Fibroblast of gingiva (primary cell): ENCODE results near the gene TOMM40.
"Not testable (repeated sequence)": the region's sequence is repeated elsewhere in the genome, so short reads cannot be mapped to it uniquely, and the experiment has no call there.

Source experiments
- DNase-seq: peaks from one replicate; pipeline ENCODE4 v3.0.0-alpha.2; 2011; ENCODE audit warnings: low read depth

The TOMM40 gene

DNA sequence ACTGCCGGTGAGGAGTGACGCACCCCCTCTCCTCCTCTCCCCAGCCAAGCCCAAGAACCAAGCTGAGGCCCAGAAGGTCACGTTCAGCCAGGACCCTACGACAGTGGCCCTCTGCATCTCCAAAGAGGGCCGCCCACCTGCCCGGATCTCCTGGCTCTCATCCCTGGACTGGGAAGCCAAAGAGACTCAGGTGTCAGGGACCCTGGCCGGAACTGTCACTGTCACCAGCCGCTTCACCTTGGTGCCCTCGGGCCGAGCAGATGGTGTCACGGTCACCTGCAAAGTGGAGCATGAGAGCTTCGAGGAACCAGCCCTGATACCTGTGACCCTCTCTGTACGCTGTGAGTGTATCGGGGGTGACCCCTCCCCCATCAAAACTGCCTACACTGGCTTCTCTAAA lies 19.2 kb upstream of the TOMM40 start:
- DNase-seq: no peak

DNA sequence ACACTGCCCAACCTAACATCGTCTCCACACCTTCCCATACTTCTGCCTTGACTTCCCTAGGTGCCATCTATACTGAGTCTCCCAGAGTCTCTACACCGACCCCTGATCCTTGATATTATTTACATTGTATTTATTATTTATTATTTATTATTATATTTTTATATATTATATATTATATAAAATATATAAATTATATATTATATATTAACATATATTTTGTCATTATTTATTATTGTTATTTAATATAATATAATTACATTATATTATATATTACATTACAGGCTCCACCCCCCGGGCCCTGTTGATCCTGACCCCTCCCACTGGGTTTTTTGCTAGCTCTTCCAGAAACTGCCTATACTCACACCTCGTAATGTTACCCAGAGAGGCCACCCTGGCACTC lies 18.4 kb upstream of the TOMM40 start:
- no peak for DNase-seq

DNA sequence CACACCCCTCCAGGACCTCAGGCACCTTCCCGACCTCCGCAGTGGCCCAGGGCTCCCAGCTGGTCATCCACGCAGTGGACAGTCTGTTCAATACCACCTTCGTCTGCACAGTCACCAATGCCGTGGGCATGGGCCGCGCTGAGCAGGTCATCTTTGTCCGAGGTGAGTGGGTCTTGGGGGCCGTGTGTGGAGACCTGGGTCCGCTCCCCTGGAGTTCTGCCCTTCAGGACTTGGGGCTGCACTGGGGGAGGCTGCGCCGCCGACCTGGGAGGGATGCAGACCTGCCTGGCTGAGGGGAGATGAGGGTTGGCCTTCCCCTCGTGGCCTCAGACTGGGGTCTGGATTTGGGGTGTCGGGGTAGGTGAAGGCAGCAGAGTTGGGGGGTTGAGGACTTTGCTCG lies 16.7 kb upstream of the TOMM40 start:
- DNase-seq: no peak

DNA sequence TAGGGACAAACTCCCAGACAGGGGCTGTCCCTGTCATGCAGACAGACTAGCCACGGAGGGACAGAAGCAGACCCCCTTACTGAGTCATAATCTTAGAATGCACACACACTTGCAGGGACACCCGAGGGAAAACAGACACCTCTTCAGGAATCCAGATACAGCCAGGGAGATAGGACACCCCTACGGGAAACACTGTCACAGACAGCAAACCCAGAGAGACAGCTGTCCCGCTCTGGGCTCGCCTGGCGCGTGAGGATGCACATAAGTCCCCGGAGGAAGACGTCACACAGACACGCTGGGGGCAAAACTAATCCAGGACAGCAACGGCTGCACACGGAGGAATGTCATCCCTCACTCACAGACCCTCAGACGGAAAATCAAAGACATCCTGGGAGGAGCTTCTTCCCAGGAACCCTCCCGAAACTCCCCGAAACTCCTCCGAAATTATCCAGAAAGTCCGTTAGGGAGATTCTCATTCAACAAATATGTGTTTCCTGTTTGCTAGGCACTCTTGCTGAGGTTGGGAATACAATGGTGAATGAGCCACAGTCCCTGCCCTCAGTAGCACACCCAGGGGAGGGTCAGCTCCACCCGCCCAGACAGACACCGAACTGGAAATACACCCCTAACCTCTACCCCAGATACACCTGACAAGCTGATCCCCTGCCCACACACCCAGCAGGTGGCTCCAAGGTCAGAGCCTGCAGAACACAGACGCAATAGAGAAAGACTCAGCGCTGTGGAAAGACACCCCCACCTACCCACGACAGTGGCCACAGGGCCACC lies 15.2 kb upstream of the TOMM40 start:
- DNase-seq: no peak

DNA sequence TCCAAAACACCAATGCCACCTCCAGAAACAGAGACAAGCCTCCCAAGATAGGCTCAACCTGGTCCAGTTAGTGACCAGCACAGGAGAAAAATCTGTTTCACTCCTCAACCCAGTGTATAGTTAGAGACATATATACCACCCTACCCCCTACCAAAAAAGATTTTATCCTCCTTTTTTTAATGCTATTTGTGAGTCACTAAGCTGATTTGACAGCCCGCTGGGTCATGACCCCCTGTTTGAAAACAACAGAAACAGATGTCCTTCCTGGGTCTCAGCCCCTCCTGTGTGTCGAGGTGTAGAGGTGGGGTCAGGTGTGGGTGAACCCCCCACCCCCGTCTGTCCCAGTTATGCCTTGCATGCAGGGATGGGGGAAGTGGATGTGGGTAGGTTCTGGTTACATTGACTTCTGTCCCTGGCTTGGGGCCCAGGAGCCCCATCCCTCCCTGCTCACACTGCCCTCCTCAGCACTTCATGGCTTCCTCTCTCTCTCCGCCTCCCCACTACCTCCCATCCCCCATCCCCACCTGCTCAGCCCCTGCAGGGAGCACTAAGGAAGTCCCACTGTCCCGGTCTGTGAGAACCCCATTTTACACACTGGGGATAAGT lies 14.0 kb upstream of the TOMM40 start:
- DNase-seq: no peak

DNA sequence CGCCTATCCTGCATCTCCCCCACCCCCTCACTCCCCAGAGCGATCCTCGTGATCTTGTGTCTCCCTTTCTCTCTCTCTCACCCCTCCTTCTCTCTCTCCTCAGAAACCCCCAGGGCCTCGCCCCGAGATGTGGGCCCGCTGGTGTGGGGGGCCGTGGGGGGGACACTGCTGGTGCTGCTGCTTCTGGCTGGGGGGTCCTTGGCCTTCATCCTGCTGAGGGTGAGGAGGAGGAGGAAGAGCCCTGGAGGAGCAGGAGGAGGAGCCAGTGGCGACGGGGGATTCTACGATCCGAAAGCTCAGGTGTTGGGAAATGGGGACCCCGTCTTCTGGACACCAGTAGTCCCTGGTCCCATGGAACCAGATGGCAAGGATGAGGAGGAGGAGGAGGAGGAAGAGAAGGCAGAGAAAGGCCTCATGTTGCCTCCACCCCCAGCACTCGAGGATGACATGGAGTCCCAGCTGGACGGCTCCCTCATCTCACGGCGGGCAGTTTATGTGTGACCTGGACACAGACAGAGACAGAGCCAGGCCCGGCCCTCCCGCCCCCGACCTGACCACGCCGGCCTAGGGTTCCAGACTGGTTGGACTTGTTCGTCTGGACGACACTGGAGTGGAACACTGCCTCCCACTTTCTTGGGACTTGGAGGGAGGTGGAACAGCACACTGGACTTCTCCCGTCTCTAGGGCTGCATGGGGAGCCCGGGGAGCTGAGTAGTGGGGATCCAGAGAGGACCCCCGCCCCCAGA lies 12.8 kb upstream of the TOMM40 start:
- DNase-seq: no peak

DNA sequence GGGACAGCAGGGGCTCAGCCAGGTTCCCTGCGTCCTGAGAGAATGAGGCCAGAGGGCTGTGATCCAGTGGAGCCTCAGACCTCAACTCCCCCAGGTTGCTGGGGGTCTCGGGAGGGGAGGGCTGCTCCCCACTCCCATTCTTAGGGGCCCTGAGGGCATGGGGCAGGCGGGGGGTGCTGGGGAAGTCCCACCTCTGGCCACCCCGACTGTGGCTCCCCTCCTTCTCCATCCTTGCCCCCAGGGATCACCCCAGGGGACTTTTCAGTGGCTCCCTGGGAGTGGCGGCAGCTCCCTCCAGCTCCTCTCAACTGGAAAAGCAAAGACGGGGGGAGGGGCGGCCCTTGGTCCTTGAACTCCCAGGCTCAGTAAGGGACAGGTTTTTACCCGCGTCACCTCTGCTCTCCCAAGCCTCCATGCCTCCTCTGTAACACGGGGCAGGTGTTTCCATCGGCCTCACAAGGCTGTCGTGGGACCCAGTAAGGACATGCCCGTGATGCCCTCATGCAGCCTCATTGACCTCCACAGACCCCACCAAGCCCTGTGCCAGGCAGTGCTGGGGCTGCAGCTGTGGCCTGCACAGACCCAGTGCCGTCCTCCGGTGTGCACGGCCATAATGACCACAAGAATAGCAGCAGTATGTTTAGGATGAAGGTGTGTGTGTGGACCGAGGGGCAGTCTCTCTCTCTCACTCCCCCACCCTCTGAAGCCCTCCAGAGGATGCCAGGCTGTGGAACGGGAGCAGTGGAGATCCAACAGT lies 11.6 kb upstream of the TOMM40 start:
- no peak for DNase-seq

DNA sequence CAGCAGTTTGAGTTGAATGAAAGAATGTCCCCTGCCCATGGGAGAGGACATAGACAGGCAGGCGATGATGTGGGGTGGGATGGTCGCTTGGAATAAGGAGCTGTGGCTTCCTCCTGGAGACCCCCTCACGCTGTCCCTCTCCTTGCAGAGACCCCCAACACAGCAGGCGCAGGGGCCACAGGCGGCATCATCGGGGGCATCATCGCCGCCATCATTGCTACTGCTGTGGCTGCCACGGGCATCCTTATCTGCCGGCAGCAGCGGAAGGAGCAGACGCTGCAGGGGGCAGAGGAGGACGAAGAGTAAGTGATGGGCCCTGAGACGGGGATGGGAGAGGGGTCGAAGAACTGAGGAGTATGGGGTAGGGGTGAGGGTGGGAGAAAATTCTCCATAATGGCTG lies 9.0 kb upstream of the TOMM40 start:
- no peak for DNase-seq

DNA sequence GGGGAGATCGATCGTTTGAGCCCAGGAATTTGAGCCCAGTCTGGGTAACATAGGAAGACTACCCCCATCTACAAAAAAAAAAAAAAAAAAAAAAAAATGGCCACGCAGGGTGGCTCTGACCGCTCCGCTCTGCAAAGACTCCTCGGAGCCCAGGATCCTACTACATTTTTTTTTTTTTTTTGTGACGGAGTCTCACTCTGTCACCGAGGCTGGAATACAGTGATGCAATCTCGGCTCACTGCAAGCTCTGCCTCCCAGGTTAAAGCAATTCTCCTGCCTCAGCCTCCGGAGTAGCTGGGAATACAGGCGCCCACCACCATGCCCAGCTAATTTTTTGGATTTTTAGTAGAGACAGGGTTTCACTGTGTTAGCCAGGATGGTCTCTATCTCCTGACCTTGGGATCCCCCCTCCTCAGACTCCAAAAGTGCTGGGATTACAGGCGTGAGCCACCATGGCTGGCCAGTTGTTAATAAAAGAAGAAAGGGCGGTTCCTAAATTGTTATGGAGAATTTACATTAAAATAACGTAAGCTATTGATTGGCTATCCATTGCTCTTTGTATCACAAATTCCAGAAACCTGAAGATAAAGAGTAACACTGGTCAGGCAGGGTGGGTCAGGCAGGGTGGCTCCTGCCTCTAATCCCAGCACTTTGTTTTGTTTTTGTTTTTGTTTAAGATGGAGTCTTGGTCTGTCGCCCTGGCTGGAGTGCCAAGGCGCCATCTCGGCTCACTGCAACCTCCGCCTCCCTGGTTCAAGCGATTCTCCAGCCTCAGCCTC lies 8.2 kb upstream of the TOMM40 start:
- not testable (repeated sequence) for DNase-seq

DNA sequence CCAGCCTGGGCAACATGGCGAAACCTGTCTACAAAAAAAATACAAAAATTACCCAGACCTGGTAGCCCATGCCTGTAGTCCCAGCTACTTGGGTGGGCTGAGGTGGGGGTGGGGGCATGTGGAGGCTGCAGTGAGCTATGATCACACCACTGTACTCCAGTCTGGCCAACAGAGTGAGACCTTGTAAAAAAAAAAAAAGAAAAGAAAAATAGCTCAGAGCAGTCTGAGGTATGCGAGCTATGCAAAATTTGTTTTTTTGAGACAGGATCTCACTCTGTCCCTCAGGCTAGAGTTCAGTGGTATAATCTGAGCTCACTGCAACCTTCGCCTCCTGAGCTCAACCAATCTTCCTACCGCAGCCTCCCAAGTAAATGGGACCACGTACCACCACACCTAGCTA lies 7.1 kb upstream of the TOMM40 start:
- no peak for DNase-seq

DNA sequence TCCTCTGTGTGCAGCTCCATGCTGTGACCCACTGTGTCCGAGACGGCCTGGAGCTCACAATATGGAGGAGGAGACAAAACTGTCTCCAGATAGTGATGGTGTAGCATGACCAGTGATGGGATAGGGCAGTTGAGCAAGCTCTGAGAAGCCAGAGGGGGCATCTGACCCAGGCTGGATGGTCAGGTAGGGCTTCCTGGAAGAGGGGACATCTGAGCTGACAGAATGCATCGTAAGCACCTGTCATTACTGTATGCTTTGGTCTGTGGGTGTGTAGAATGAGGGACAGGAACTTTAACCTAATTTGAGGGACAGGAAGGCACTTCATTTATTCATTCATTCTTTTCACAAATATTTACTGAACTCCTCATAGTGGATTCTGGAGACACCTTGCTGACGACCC lies 6.5 kb upstream of the TOMM40 start:
- DNase-seq: no peak

DNA sequence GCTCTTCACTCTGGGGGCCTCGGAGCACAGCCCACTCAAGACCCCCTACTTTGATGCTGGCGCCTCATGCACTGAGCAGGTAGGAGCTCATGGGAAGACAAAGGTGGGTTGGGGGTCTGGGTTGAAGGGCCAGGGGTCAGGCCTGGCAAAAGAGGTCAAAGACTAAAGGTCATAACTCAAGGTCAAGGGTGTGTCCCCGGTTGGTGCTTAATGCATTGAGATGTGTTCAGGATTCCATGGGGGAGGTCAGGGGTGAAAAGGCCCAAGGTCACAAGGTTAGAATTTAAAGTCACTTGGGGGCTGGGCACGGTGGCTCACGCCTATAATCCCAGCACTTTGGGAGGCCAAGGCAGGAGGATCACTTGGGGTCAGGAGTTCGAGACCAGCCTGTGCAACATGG lies 4.9 kb upstream of the TOMM40 start:
- DNase-seq: no peak

DNA sequence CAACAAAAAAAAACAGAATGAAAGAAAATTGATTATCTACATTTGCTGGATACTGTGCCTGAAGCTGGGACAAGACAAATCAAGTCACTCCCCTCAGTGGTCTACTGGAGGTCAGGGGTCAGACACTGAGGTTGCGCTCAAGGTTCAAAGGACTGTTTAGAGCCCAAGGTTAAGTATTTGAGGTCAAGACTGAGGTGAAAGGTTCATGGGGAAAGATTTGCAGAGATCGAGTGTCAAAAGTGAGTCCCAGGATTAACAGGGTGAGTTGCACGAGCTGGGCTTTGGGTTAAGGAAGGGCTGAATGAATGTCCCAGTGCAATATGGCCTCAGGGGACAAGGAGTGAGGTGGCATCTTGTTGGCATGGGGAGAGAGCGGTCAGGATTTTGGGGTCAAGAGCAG lies 3.4 kb upstream of the TOMM40 start:
- no peak for DNase-seq

DNA sequence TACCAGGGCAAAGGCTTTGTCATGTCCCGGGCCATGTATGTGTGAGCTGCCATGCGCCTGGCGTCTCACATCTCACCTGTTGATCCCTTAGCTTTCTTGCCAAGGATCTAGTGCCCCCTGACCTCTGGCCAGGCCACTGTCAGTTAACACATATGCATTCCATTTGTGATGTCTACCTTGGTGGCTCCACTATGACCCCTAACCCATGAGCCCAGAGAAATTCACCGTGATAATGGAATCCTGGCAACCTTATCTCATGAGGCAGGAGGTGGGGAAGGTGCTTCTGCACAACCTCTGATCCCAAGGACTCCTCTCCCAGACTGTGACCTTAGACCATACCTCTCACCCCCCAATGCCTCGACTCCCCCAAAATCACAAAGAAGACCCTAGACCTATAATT lies 2.7 kb upstream of the TOMM40 start:
- DNase-seq: not testable (repeated sequence)

DNA sequence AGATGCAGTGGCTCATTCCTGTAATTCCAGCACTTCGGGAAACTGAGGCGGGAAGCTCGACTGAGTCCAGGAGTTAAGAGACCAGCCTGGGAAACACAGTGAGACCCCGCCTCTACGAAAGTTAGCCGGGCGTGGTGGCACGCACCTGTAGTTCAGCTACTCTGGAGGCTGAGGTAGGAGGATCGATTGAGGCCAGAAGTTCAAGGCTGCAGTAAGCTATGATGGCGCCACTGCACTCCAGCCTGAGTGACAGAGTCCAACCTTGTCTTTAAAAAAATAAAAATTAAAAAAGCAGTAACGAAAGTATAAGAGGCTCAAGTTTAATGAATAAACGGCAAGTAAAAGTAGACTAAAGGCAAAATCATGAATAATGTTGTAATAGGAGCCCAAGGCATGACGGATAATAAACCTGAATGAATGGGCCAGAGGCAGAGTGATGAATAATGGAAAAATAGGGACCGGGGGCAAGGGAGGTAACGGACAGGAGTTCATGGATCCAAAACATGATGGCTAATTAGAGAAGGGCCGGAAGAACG lies 1.2 kb upstream of the TOMM40 start:
- DNase-seq: no peak

DNA sequence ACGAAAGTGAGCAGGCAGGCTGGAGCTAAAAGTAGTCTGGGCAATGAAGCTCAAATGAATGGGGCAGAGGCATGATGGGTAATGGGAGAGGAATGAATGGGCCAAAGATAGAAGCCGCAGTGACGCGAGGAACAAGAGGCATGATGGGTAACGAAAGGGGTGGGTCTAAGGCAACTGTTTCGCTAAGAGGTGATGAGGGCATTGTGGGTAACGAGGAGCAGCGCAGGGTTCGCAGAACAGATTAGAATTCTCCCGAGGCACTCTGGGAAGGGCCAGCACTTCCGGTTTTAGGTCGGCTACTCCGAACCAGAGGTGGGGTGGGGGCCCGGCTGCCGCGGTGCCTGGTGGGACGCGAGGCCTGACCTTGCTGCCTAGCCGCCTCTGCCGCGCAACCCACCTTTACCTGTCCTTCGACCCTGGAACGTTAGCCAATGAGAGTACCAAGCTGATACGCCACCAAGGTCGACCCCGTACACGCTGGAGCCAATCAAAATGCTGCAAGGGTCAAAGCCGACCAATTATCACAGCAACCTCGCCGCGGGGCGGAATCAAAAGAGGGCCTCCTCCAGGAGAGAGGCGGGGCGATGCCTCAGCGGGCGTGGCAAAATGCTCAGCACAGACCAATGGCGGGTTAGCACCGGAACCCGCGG lies 563 bp upstream of the TOMM40 start:
- DNase-seq: peak; percentile 100

DNA sequence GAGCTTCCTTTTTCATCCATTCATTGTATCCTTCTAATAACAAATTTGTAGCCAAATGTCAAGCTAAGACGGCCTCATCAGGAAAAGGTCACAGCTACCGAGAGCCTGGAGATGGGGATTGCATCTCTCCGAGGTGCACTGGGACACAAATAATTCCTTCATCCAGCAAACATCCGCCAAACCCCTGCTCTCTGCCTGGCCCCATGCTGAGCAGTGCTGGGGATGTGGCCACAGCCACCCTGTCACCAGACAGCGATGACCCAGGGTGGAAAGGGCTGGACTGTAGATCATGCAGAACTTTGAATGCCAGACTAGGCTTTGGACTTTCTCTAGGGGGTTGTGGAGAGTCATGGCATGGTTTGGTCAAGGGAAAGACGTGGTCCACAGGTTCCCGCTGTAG lies 1.9 kb downstream of the TOMM40 start:
- DNase-seq: no peak

DNA sequence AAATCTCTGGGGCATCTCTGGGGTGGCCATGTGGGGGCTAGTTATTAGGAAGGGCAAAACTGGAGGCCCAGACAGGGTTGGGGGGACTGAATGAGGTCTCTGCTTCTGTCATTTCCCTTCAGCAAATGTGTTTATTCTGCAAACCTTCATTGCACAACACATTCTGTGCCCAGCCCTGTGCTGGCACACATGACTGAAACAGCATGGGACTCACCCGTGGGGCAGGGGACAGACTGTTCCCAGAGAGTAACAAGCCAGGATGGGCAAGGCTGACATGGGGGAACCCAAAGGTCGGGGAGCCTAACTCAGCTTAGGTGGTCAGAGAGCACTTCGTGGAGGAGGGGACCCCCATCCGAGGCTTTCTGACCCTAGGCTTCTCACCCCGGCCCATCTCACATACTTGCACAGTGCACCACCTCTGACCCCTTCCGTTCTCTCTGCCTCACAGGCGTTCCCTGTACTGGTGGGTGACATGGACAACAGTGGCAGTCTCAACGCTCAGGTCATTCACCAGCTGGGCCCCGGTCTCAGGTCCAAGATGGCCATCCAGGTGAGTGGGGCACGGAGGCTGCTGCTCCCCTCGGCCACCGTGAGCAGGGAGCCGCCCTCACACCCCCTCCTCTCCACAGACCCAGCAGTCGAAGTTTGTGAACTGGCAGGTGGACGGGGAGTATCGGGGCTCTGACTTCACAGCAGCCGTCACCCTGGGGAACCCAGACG lies 2.4 kb downstream of the TOMM40 start:
- DNase-seq: no peak

DNA sequence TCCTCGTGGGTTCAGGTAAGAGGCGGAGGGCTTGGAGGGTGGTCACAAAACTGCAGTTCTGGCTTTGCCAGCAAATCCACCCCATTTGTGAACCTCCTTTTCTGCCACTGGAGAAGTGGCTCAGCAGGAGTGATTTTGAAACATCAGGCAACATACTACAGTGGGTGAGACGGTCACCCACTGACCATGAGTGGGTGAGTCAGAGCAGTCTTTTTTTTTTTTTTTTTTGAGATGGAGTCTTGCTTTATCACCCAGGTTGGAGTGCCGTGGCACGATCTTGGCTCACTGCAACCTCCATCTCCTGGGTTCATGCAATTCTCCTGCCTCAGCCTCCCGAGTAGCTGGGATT lies 3.0 kb downstream of the TOMM40 start:
- DNase-seq: no peak

DNA sequence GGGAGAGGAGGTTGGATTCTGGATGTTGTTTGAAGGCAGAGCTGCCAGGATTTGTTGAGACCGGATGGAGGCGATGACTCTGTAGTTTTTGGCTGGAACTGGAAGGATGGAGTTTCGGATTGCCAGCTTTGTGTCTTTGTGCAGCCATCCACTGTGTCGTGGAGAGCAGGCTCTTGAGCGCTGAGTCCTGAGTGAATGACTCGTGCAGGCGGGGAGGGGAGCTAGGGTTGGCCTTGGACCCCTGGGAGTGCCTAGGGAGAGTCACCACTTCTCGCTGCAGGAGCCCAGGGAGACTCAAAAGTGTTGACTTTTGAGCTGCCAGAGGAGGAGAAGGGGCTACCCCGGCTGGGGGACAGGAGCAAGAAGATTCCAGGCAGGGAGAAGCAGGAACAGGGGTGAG lies 3.9 kb downstream of the TOMM40 start:
- DNase-seq: no peak
